HepG2 (cell line): ENCODE results near the gene DYNC2I2. TPM values are rescaled to one million over a fixed set of nuclear protein-coding genes. Genes with fewer than 3 reads are reported as not detected.

Experiments
- ATF5 ChIP-seq: sonication (generic); formaldehyde crosslinking; IDR thresholded peaks from 2 replicates; pipeline ENCODE4 v1.4.0; 2020; ENCODE audit warnings: mild to moderate bottlenecking, low read depth, missing genetic modification reagents
- CREB1 ChIP-seq, 2 experiments: fragments of 450-650 bp in 1 of 2; IDR thresholded peaks; 2 replicates each; pipeline ENCODE4 v1.6.1; 2016 to 2017; ENCODE audit warnings: control low read depth in 1 of 2, mild to moderate bottlenecking in 1 of 2, missing compliant biosample characterization in 1 of 2, missing genetic modification characterization in 1 of 2
- DMAP1 ChIP-seq: IDR thresholded peaks from 2 replicates; pipeline ENCODE4 v1.6.1; 2016
- EHMT2 ChIP-seq: fragments of 200-600 bp; sonication (generic); IDR thresholded peaks from 2 replicates; pipeline ENCODE4 v1.7.0; 2017; ENCODE audit warnings: antibody characterized with exemption, low read depth, low read length, borderline replicate concordance
- FOXK1 ChIP-seq: sonication (generic); formaldehyde crosslinking; IDR thresholded peaks from 2 replicates; pipeline ENCODE4 v1.4.0; 2020; ENCODE audit warnings: low read depth, missing genetic modification reagents, borderline replicate concordance
- HNRNPL ChIP-seq: fragments of 200-400 bp; formaldehyde crosslinking; IDR thresholded peaks from 2 replicates; pipeline ENCODE4 v1.6.1; 2017; ENCODE audit warnings: mild to moderate bottlenecking, low read depth, low read length
- HOXA7 ChIP-seq: sonication (generic); formaldehyde crosslinking; IDR thresholded peaks from 2 replicates; pipeline ENCODE4 v1.8.1; 2022; ENCODE audit warnings: mild to moderate bottlenecking, missing genetic modification reagents, moderate library complexity
- KLF6 ChIP-seq: IDR thresholded peaks from 2 replicates; pipeline ENCODE4 v1.8.0; 2016; ENCODE audit warnings: missing biosample characterization, missing genetic modification reagents
- MAFK ChIP-seq, 2 experiments: IDR thresholded peaks in 1 of 2; conservative IDR thresholded peaks in 1 of 2; 2 replicates each; pipeline ENCODE4 v1.6.1; 2011; ENCODE audit warnings: improper control_type of control experiment in 2 of 2, low read length in 2 of 2
- MIXL1 ChIP-seq: IDR thresholded peaks from 2 replicates; pipeline ENCODE4 v1.6.1; 2016
- NKX3-1 ChIP-seq: sonication (generic); formaldehyde crosslinking; IDR thresholded peaks from 2 replicates; pipeline ENCODE4 v1.5.0; 2020; ENCODE audit warnings: missing genetic modification reagents
- PAWR ChIP-seq: sonication (generic); formaldehyde crosslinking; IDR thresholded peaks from 2 replicates; pipeline ENCODE4 v1.4.0; 2020; ENCODE audit warnings: missing genetic modification reagents, mild to moderate bottlenecking, borderline replicate concordance
- REL ChIP-seq: sonication (generic); formaldehyde crosslinking; conservative IDR thresholded peaks from 2 replicates; pipeline ENCODE4 v1.8.0; 2022; ENCODE audit warnings: mild to moderate bottlenecking, missing genetic modification reagents, moderate library complexity
- RFX5 ChIP-seq: IDR thresholded peaks from 2 replicates; pipeline ENCODE4 v1.6.1; 2011; ENCODE audit warnings: low read depth, low read length, improper control_type of control experiment
- SNRNP70 ChIP-seq: fragments of 200-400 bp; formaldehyde crosslinking; IDR thresholded peaks from 2 replicates; pipeline ENCODE4 v1.6.1; 2017; ENCODE audit warnings: mild to moderate bottlenecking, low read depth, low read length, moderate library complexity
- SYNCRIP ChIP-seq: fragments of 200-400 bp; formaldehyde crosslinking; IDR thresholded peaks from 2 replicates; pipeline ENCODE4 v1.6.1; 2018; ENCODE audit warnings: mild to moderate bottlenecking, low read depth, low read length; ENCODE audit not compliant: insufficient read depth
- TEAD2 ChIP-seq: sonication (generic); formaldehyde crosslinking; IDR thresholded peaks from 2 replicates; pipeline ENCODE4 v1.9.0; 2021; ENCODE audit warnings: missing genetic modification reagents
- WIZ ChIP-seq: sonication (generic); formaldehyde crosslinking; IDR thresholded peaks from 2 replicates; pipeline ENCODE4 v1.5.1; 2020; ENCODE audit warnings: mild to moderate bottlenecking, missing genetic modification reagents
- ZBTB8A ChIP-seq: sonication (generic); formaldehyde crosslinking; IDR thresholded peaks from 2 replicates; pipeline ENCODE4 v1.4.0; 2020; ENCODE audit warnings: mild to moderate bottlenecking, low read depth, missing genetic modification reagents, borderline replicate concordance
- ZKSCAN1 ChIP-seq: fragments of 150-350 bp; IDR thresholded peaks from 2 replicates; pipeline ENCODE4 v1.6.1; 2014; ENCODE audit warnings: low read length
- ZKSCAN8 ChIP-seq: IDR thresholded peaks from 2 replicates; pipeline ENCODE4 v1.6.1; 2016; ENCODE audit warnings: borderline replicate concordance, missing genetic modification reagents, missing compliant biosample characterization
- ZNF552 ChIP-seq: sonication (generic); formaldehyde crosslinking; IDR thresholded peaks from 2 replicates; pipeline ENCODE4 v1.9.0; 2022; ENCODE audit warnings: missing genetic modification reagents, mild to moderate bottlenecking, borderline replicate concordance
- ZNF782 ChIP-seq: sonication (generic); formaldehyde crosslinking; IDR thresholded peaks from 2 replicates; pipeline ENCODE4 v1.4.0; 2020; ENCODE audit warnings: missing genetic modification reagents, mild to moderate bottlenecking, borderline replicate concordance
- ZSCAN31 ChIP-seq: sonication (generic); formaldehyde crosslinking; IDR thresholded peaks from 2 replicates; pipeline ENCODE4 v1.5.0; 2020; ENCODE audit warnings: low read depth, mild to moderate bottlenecking, missing genetic modification reagents
- polyA plus RNA-seq, 8 experiments: library from polyadenylated mRNA; depleted of rRNA in 3 of 8; stranded (reverse) in 7 of 8; unstranded in 1 of 8; fragments of >200 nt; fragmentation: Illumina TruSeq in 4 of 8; extraction: Trizol in 4 of 8; gene quantifications; 2 replicates each; pipeline versions ENCODE4 v1.2.1 to v1.2.3, GENCODE V29; 2011 to 2016; ENCODE audit warnings: low read depth in 4 of 8, missing spikeins in 1 of 8, mixed read lengths in 1 of 8; ENCODE audit not compliant: insufficient read depth in 1 of 8
- total RNA-seq, 5 experiments: library from RNA; depleted of rRNA; stranded (reverse); fragments of >200 nt; fragmentation: Illumina TruSeq; extraction: Trizol; gene quantifications; 2 replicates each; pipeline ENCODE4 v1.2.3, GENCODE V29; 2016; ENCODE audit warnings: low read depth in 1 of 5
- TF ChIP-seq, protein P1 (sequence below): sonication (generic); formaldehyde crosslinking; IDR thresholded peaks from 2 replicates; pipeline ENCODE4 v1.4.0; 2020; ENCODE audit warnings: mild to moderate bottlenecking, missing genetic modification reagents, borderline replicate concordance
- TF ChIP-seq, protein P2 (sequence below), 2 experiments: fragments of 450-650 bp in 1 of 2; sonication (generic) in 1 of 2; formaldehyde crosslinking; IDR thresholded peaks; 2 replicates each; pipeline versions ENCODE4 v1.5.0 to v1.8.0; 2020 to 2022; ENCODE audit warnings: mild to moderate bottlenecking in 1 of 2, missing genetic modification reagents in 1 of 2

The DYNC2I2 gene
- total and polyA plus RNA-seq, 2 of the 13 experiments (the other 11 are each of a cell fraction or from before 2014, with no cell fraction given), result 13.7 to 40.2 TPM

- TF ChIP-seq NKX3-1 (no peak), HNRNPL (peak; percentile 45; the same call in 1 of the 2 replicates), TEAD2 (no peak), DMAP1 (CRISPR knock-in tag) (peak; percentile 73), ATF5 (no peak), ZNF552 (no peak), MAFK (conservative IDR thresholded peaks at IDR 0.05 in 1 of 2, IDR thresholded peaks at IDR 0.05 in 1 of 2; ENCODE audit: low read length in 2 of 2) (no peak), CREB1 (IDR thresholded peaks at IDR 0.05) (no peak), CREB1 (CRISPR knock-in tag; IDR thresholded peaks at IDR 0.05) (no peak), EHMT2 (no peak), ZBTB8A (CRISPR knock-in tag) (no peak), ZNF782 (no peak), REL (no peak), FOXK1 (CRISPR knock-in tag) (peak; percentile 15; the same call in 1 of the 2 replicates), KLF6 (CRISPR knock-in tag) (peak; percentile 22; the same call in 1 of the 2 replicates), WIZ (no peak), SNRNP70 (no peak), ZSCAN31 (0 out of 2 replicates have a peak, but pooled peaks have one; percentile 45), ZKSCAN1 (no peak; the same call in 1 of the 2 replicates), PAWR (CRISPR knock-in tag) (no peak), HOXA7 (CRISPR knock-in tag) (no peak), SYNCRIP (no peak), ZKSCAN8 (CRISPR knock-in tag) (no peak; the same call in 1 of the 2 replicates), MIXL1 (no peak), RFX5 (no peak)
- TF ChIP-seq, protein P1, sequence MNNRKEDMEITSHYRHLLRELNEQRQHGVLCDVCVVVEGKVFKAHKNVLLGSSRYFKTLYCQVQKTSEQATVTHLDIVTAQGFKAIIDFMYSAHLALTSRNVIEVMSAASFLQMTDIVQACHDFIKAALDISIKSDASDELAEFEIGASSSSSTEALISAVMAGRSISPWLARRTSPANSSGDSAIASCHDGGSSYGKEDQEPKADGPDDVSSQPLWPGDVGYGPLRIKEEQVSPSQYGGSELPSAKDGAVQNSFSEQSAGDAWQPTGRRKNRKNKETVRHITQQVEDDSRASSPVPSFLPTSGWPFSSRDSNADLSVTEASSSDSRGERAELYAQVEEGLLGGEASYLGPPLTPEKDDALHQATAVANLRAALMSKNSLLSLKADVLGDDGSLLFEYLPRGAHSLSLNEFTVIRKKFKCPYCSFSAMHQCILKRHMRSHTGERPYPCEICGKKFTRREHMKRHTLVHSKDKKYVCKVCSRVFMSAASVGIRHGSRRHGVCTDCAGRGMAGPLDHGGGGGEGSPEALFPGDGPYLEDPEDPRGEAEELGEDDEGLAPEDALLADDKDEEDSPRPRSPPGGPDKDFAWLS (CRISPR knock-in tag), result no peak
- TF ChIP-seq, protein P2, sequence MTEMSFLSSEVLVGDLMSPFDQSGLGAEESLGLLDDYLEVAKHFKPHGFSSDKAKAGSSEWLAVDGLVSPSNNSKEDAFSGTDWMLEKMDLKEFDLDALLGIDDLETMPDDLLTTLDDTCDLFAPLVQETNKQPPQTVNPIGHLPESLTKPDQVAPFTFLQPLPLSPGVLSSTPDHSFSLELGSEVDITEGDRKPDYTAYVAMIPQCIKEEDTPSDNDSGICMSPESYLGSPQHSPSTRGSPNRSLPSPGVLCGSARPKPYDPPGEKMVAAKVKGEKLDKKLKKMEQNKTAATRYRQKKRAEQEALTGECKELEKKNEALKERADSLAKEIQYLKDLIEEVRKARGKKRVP (CRISPR knock-in tag; IDR thresholded peaks at IDR 0.05), result no peak
Observed at GRCh38 chr9:128635266-128636023, 21.2 kb downstream of the DYNC2I2 start (continued).
